H1 (cell line): ENCODE measurements around the gene AGRN. TPM values are rescaled to one million over a fixed set of nuclear protein-coding genes. Genes with fewer than 3 reads are reported as not detected.

ENCODE experiments used
- CTCF ChIA-PET: fragments of 300-600 bp; sonication (Branson Sonifier 250); formaldehyde crosslinking; loops from one replicate; lab custom pipeline; 2021; ENCODE audit not compliant: partially characterized antibody; lab: Charles Lee
- POLR2A ChIA-PET: fragments of 300-600 bp; sonication (Branson Sonifier 250); formaldehyde crosslinking; loops from one replicate; lab custom pipeline; 2021; ENCODE audit warnings: inconsistent platforms; ENCODE audit not compliant: partially characterized antibody; lab: Charles Lee
- DNase-seq, 2 experiments: peaks; one replicate each; pipeline versions ENCODE4 v3.0.0 to v3.0.0-alpha.2; 2010 to 2022; ENCODE audit warnings: low spot score in 2 of 2, low read depth in 1 of 2, mixed read lengths in 1 of 2
- FAIRE-seq: peaks from 2 replicates; lab custom pipeline; 2011; peaks lifted over from hg19 to GRCh38; lab: Jason Lieb, UNC
- H2AFZ ChIP-seq: 2 replicates; pipeline ENCODE4 v1.8.1; 2012; ENCODE audit warnings: low read length, inconsistent platforms
- H2AK5ac ChIP-seq: 2 replicates; pipeline ENCODE4 v1.6.1; 2013; ENCODE audit warnings: low read depth, low read length
- H2BK120ac ChIP-seq: replicated peaks from 2 replicates; pipeline ENCODE3; 2013; ENCODE audit warnings: low read depth, low read length, inconsistent platforms
- H2BK12ac ChIP-seq: 2 replicates; pipeline ENCODE4 v1.6.1; 2013; ENCODE audit warnings: low read depth, low read length
- H2BK15ac ChIP-seq: 2 replicates; pipeline ENCODE4 v1.6.1; 2013; ENCODE audit warnings: low read length
- H2BK20ac ChIP-seq: 2 replicates; pipeline ENCODE4 v1.6.1; 2013; ENCODE audit warnings: low read length
- H2BK5ac ChIP-seq: 2 replicates; pipeline ENCODE4 v1.6.1; 2013; ENCODE audit warnings: low read depth, low read length
- H3K14ac ChIP-seq: 2 replicates; pipeline ENCODE4 v1.6.1; 2013; ENCODE audit warnings: inconsistent platforms; ENCODE audit not compliant: insufficient read length
- H3K18ac ChIP-seq: 2 replicates; pipeline ENCODE4 v1.6.1; 2013; ENCODE audit warnings: low read length; ENCODE audit errors: extremely low read depth
- H3K23ac ChIP-seq: 2 replicates; pipeline ENCODE4 v1.6.1; 2013; ENCODE audit warnings: inconsistent platforms; ENCODE audit not compliant: insufficient read length
- H3K23me2 ChIP-seq: 2 replicates; pipeline ENCODE4 v1.6.1; 2013; ENCODE audit warnings: low read depth, low read length
- H3K27ac ChIP-seq: 2 replicates; pipeline ENCODE4 v1.6.1; 2011; ENCODE audit warnings: low read depth, low read length, inconsistent platforms
- H3K27me3 ChIP-seq, 4 experiments: replicated peaks in 1 of 4; 1 replicate in 1 of 4; 2 replicates in 3 of 4; pipeline versions ENCODE4 v1.6.1 to v1.8.1; 2011 to 2013; ENCODE audit warnings: low read length in 3 of 4, mild to moderate bottlenecking in 3 of 4, inconsistent platforms in 2 of 4, mixed read lengths in 2 of 4, moderate library complexity in 1 of 4; ENCODE audit not compliant: control insufficient read depth in 3 of 4, insufficient read depth in 3 of 4; ENCODE audit errors: extremely low read depth in 1 of 4
- H3K36me3 ChIP-seq, 4 experiments: 2 replicates each; pipeline versions ENCODE4 v1.6.1 to v1.8.1; 2011 to 2013; ENCODE audit warnings: mild to moderate bottlenecking in 4 of 4, low read length in 3 of 4, moderate library complexity in 2 of 4, control low read depth in 1 of 4, inconsistent platforms in 1 of 4; ENCODE audit not compliant: insufficient read depth in 4 of 4, control insufficient read depth in 2 of 4
- H3K4ac ChIP-seq: replicated peaks from 2 replicates; pipeline ENCODE3; 2013; ENCODE audit warnings: low read length, low read depth, mixed read lengths, inconsistent platforms; ENCODE audit not compliant: insufficient read length
- H3K4me1 ChIP-seq, 4 experiments: replicated peaks in 1 of 4; 1 replicate in 1 of 4; 2 replicates in 3 of 4; pipeline versions ENCODE4 v1.6.1 to v1.8.1; 2011 to 2013; ENCODE audit warnings: low read length in 3 of 4, inconsistent platforms in 2 of 4, mixed read lengths in 1 of 4; ENCODE audit not compliant: insufficient read depth in 4 of 4, control insufficient read depth in 3 of 4
- H3K4me2 ChIP-seq, 2 experiments: 2 replicates each; pipeline versions ENCODE4 v1.6.1 to v1.8.1; 2011 to 2013; ENCODE audit warnings: low read depth in 2 of 2, low read length in 2 of 2, control low read depth in 1 of 2, inconsistent platforms in 1 of 2, mild to moderate bottlenecking in 1 of 2; ENCODE audit not compliant: insufficient read depth in 1 of 2
- H3K4me3 ChIP-seq, 4 experiments: fragments of 200-600, 300-600 bp in 1 of 4; sonication (generic), shearing (Covaris generic), sonication (Bioruptor Twin) in 1 of 4; 2 replicates each; pipeline versions ENCODE4 v1.5.1 to v1.8.1; 2011 to 2016; ENCODE audit warnings: low read length in 4 of 4, low read depth in 3 of 4, control low read depth in 2 of 4, inconsistent platforms in 2 of 4, mild to moderate bottlenecking in 2 of 4, mixed read lengths in 1 of 4, moderate library complexity in 1 of 4; ENCODE audit not compliant: insufficient read depth in 2 of 4; ENCODE audit errors: extremely low read depth in 1 of 4
- H3K56ac ChIP-seq: replicated peaks from 2 replicates; pipeline ENCODE3; 2013; ENCODE audit warnings: low read depth, mild to moderate bottlenecking, mixed read lengths, low read length, inconsistent platforms; ENCODE audit not compliant: insufficient read length
- H3K79me1 ChIP-seq: 2 replicates; pipeline ENCODE4 v1.6.1; 2013; ENCODE audit warnings: low read depth, low read length, control low read depth
- H3K79me2 ChIP-seq, 2 experiments: 2 replicates each; pipeline versions ENCODE4 v1.6.1 to v1.8.1; 2012 to 2013; ENCODE audit warnings: low read length in 2 of 2, mild to moderate bottlenecking in 2 of 2, inconsistent platforms in 1 of 2; ENCODE audit not compliant: insufficient read depth in 2 of 2, control insufficient read depth in 1 of 2
- H3K9ac ChIP-seq, 4 experiments: replicated peaks in 1 of 4; 1 replicate in 1 of 4; 2 replicates in 3 of 4; pipeline versions ENCODE4 v1.6.1 to v1.8.1; 2011 to 2013; ENCODE audit warnings: low read depth in 3 of 4, low read length in 3 of 4, control low read depth in 2 of 4, mild to moderate bottlenecking in 2 of 4, moderate library complexity in 2 of 4, inconsistent platforms in 1 of 4; ENCODE audit errors: extremely low read depth in 1 of 4
- H3K9me3 ChIP-seq, 2 experiments: 2 replicates each; pipeline versions ENCODE4 v1.6.1 to v1.8.1; 2012 to 2013; ENCODE audit warnings: mild to moderate bottlenecking in 2 of 2, moderate library complexity in 2 of 2, control low read depth in 1 of 2, inconsistent platforms in 1 of 2, low read depth in 1 of 2, low read length in 1 of 2, mixed read lengths in 1 of 2; ENCODE audit not compliant: insufficient read depth in 2 of 2
- H4K20me1 ChIP-seq, 2 experiments: replicated peaks in 1 of 2; 2 replicates each; pipeline versions ENCODE3 to v1.8.1; 2011 to 2013; ENCODE audit warnings: inconsistent platforms in 2 of 2, low read length in 2 of 2, mild to moderate bottlenecking in 1 of 2; ENCODE audit not compliant: insufficient read depth in 2 of 2, control insufficient read depth in 1 of 2
- H4K5ac ChIP-seq: 2 replicates; pipeline ENCODE4 v1.6.1; 2013; ENCODE audit warnings: low read length, low read depth, mixed read lengths, inconsistent platforms; ENCODE audit not compliant: insufficient read length
- H4K8ac ChIP-seq: 2 replicates; pipeline ENCODE4 v1.8.0; 2013; ENCODE audit warnings: mild to moderate bottlenecking, moderate library complexity, low read length, inconsistent platforms; ENCODE audit not compliant: insufficient read depth; ENCODE audit errors: extremely low read depth
- H4K91ac ChIP-seq: replicated peaks from 2 replicates; pipeline ENCODE3; 2013; ENCODE audit warnings: low read length, mixed read lengths, inconsistent platforms; ENCODE audit not compliant: insufficient read length
- CHD2 ChIP-seq: IDR thresholded peaks from 2 replicates; pipeline ENCODE4 v1.6.1; 2012; ENCODE audit warnings: low read length, improper control_type of control experiment
- CTBP2 ChIP-seq: IDR thresholded peaks from 2 replicates; pipeline ENCODE4 v1.7.0; 2011; ENCODE audit warnings: borderline replicate concordance, mild to moderate bottlenecking, moderate library complexity, mixed read lengths, low read length; ENCODE audit not compliant: insufficient read depth, insufficient read length
- GABPA ChIP-seq: IDR thresholded peaks from 2 replicates; pipeline ENCODE4 v1.6.1; 2011; ENCODE audit warnings: mild to moderate bottlenecking, low read length, moderate library complexity, borderline replicate concordance; ENCODE audit not compliant: insufficient read depth
- HDAC2 ChIP-seq, 2 experiments: fragments of 300-600 bp in 1 of 2; sonication (generic) in 1 of 2; IDR thresholded peaks; 2 replicates each; pipeline ENCODE4 v1.6.1; 2011 to 2012; ENCODE audit warnings: low read depth in 2 of 2, low read length in 2 of 2, mild to moderate bottlenecking in 2 of 2, moderate library complexity in 2 of 2, borderline replicate concordance in 1 of 2, inconsistent platforms in 1 of 2
- POLR2A ChIP-seq, 2 experiments: IDR thresholded peaks; 1 replicate in 1 of 2; 2 replicates in 1 of 2; pipeline ENCODE4 v1.6.1; 2011; ENCODE audit warnings: low read depth in 2 of 2, low read length in 2 of 2, mild to moderate bottlenecking in 2 of 2; ENCODE audit errors: control extremely low read depth in 1 of 2
- SIX5 ChIP-seq: IDR thresholded peaks from 2 replicates; pipeline ENCODE4 v1.6.1; 2011; ENCODE audit warnings: mild to moderate bottlenecking, low read depth, low read length
- WGBS, 2 experiments: shearing (Covaris generic) in 1 of 2; methylation state at CpG; one replicate each; pipeline versions ENCODE4 v1.1.6 to v1.1.7; 2013 to 2015; ENCODE audit warnings: low lambda C conversion rate in 2 of 2, mixed read lengths in 2 of 2, inconsistent platforms in 1 of 2, low coverage in 1 of 2, missing lambda C conversion rate in 1 of 2; ENCODE audit not compliant: insufficient replicate concordance in 2 of 2, insufficient coverage in 1 of 2, insufficient read length in 1 of 2; ENCODE audit errors: extremely low coverage in 1 of 2, missing lambda C conversion rate in 1 of 2; 5-methylcytosine and 5-hydroxymethylcytosine counted together
- polyA plus RNA-seq, 7 experiments: library from polyadenylated mRNA; depleted of rRNA in 3 of 7; stranded (reverse) in 5 of 7; unstranded in 2 of 7; fragments of >200 nt in 5 of 7; fragments of 200-250 nt in 2 of 7; gene quantifications; 1 replicate in 5 of 7; 2 replicates in 1 of 7; 4 replicates in 1 of 7; pipeline versions ENCODE4 v1.2.1 to v1.2.3, GENCODE V29; 2011 to 2013; ENCODE audit warnings: missing spikeins in 2 of 7, mixed read lengths in 2 of 7
- total RNA-seq: library from RNA; stranded (reverse); fragmentation: NEBNext Ultra II Directional; extraction: Animal tissue kit (Norgen Biotek cat#: 25700); gene quantifications from 2 replicates; pipeline ENCODE4 v1.2.1, GENCODE V29; 2021

Gene AGRN
- total and polyA plus RNA-seq, 2 of the 8 experiments (the other 6 are each of a cell fraction or from before 2014, with no cell fraction given), result 52.3 to 155 TPM

DNA sequence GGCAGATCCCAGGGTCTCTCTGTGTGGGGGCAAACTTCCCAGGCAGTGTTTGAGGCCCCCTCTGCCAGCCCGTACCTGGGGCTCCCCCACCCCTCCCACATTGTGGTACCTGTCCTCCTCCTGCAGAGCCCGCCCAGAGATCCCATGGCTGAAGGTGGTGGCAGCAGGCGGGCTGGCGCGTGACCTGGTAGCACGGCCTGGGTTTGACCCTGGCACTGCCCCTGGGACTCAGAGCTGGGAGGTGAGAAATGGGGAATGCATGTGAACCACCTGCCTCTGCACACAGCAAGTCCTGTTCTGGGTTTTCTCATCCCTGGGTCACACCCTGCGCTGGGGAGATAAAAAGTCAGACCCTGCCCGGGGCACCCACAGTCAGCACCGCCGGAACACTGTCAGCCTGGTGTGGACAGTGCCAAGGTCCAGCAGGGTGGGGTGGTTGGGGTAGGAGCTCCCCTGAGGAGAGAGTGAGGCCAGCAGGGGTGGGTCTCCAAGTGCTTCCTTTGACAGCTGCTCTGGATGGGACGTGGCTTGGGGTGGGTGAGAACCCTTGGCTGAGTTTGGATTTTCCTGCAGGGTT is 11.8 kb downstream of the AGRN start:
- H3K4me1 ChIP-seq, result peaks cover 0 to 28% (median 11%) of the 10 kb centered on the region in 4 experiments; a peak in 6 of 7 replicates
- no peak overlapping the region for H3K4me3 ChIP-seq
- H4K8ac ChIP-seq, result no peak overlapping the region; the same call in 1 of the 2 replicates
- no peak overlapping the region for H3K4ac ChIP-seq
- peak overlapping the region in 1 of 2 experiments; percentile 61; a peak in 1 of 4 replicates for H3K4me2 ChIP-seq
- no peak overlapping the region for H3K18ac ChIP-seq
- no peak for DNase-seq
- no peak overlapping the region for H2BK5ac ChIP-seq
- H4K91ac ChIP-seq, result peak overlapping the region; percentile 19
- no peak overlapping the region for H2BK120ac ChIP-seq
- no peaks in the 10 kb centered on the region for H3K79me2 ChIP-seq
- H3K23ac ChIP-seq, result no peak overlapping the region
- no peak overlapping the region for H3K27ac ChIP-seq
- H3K36me3 ChIP-seq, result peaks cover 0 to 14% (median 2%) of the 10 kb centered on the region in 4 experiments; a peak in 2 of 8 replicates
- peaks cover 10% of the 10 kb centered on the region for H3K79me1 ChIP-seq
- no peak overlapping the region for H2BK12ac ChIP-seq
- no peak for TF ChIP-seq CHD2
- TF ChIP-seq GABPA, result no peak
- TF ChIP-seq SIX5, result no peak
- TF ChIP-seq POLR2A (IDR thresholded peaks at IDR 0.05; ENCODE audit: control extremely low read depth in 1 of 2, low read depth in 2 of 2, low read length in 2 of 2), result no peak
- no peak for TF ChIP-seq CTBP2
- TF ChIP-seq HDAC2 (IDR thresholded peaks at IDR 0.05; ENCODE audit: borderline replicate concordance in 1 of 2, low read depth in 2 of 2, low read length in 2 of 2), result no peak
- H3K23me2 ChIP-seq, result peaks cover 8% of the 10 kb centered on the region
- H2AK5ac ChIP-seq, result no peak overlapping the region
- H4K5ac ChIP-seq, result no peak overlapping the region
- CTCF ChIA-PET, result interaction anchor here (0.7 to 4.5 kb wide), 15 partner anchors 8 to 370 kb away, joined by 3 to 60 read pairs (median 4); partner anchors contain the start of genes ISG15, PERM1 and RNF223
- H3K9ac ChIP-seq, result no peak overlapping the region
- H3K56ac ChIP-seq, result no peak overlapping the region
- no peak overlapping the region for H3K14ac ChIP-seq
- peaks cover 19 to 47% of the 10 kb centered on the region in 2 experiments for H4K20me1 ChIP-seq
- H2BK15ac ChIP-seq, result no peak overlapping the region; the same call in 1 of the 2 replicates
- 85% methylated on average over 10 of the region's 11 CpGs; no CpG with 5 or more reads in 1 of the 2 experiments for WGBS, 2 experiments
- no peak for FAIRE-seq
- no peaks in the 10 kb centered on the region for H3K9me3 ChIP-seq
- H2BK20ac ChIP-seq, result no peak overlapping the region
- H2AFZ ChIP-seq, result no peak overlapping the region
- POLR2A ChIA-PET, result interaction anchor here (0.6 to 10.9 kb wide), 21 partner anchors 9 to 473 kb away, joined by 3 to 245 read pairs (median 4); partner anchors contain the start of genes AGRN, HES4, ISG15 and PERM1
- peaks cover 0 to 17% (median 13%) of the 10 kb centered on the region in 4 experiments; a peak in 5 of 7 replicates for H3K27me3 ChIP-seq
